PC-9 (cell line): ENCODE results near the gene MICAL3. TPM values are rescaled to one million over a fixed set of nuclear protein-coding genes. Genes with fewer than 3 reads are reported as not detected.

Experiments used
- BruUV-seq: library from RNA; stranded (reverse); fragments of 400-500 nt; replicated peaks from 2 replicates; lab custom pipeline; 2021; lab: Mats Ljungman, UMichigan
- CTCF ChIA-PET: fragments of 300-600 bp; sonication (Branson Sonifier 250); formaldehyde crosslinking; loops from one replicate; lab custom pipeline; 2022; ENCODE audit warnings: antibody characterized with exemption; lab: Charles Lee
- POLR2A ChIA-PET: fragments of 300-600 bp; sonication (Branson Sonifier 250); formaldehyde crosslinking; loops from one replicate; lab custom pipeline; 2022; ENCODE audit warnings: antibody characterized with exemption; ENCODE audit not compliant: unreplicated experiment; lab: Charles Lee
- DNase-seq, 2 experiments: peaks; one replicate each; pipeline versions ENCODE4 v3.0.0 to v3.0.0-alpha.2; 2015 to 2022; ENCODE audit warnings: mixed read lengths in 1 of 2
- H2AFZ ChIP-seq: fragments of 200-600 bp; sonication (generic); 2 replicates; pipeline ENCODE4 v1.8.1; 2017; ENCODE audit warnings: antibody characterized with exemption
- H3F3A ChIP-seq: fragments of 200-600 bp; sonication (generic); 2 replicates; pipeline ENCODE4 v1.8.1; 2017; ENCODE audit warnings: antibody characterized with exemption, mild to moderate bottlenecking, low read depth; ENCODE audit not compliant: insufficient read depth
- H3K27ac ChIP-seq: fragments of 200-600 bp; sonication (generic); 2 replicates; pipeline ENCODE4 v1.6.1; 2016; ENCODE audit warnings: mixed run types
- H3K27me3 ChIP-seq: fragments of 200-600 bp; sonication (generic); 2 replicates; pipeline ENCODE4 v1.6.1; 2016; ENCODE audit warnings: low read depth, mixed run types; ENCODE audit not compliant: insufficient read depth
- H3K36me3 ChIP-seq: fragments of 200-600 bp; sonication (generic); 2 replicates; pipeline ENCODE4 v1.6.1; 2016; ENCODE audit warnings: low read depth, mixed run types
- H3K4me1 ChIP-seq: fragments of 200-600 bp; sonication (generic); replicated peaks from 2 replicates; pipeline ENCODE4 v1.6.1; 2016; ENCODE audit warnings: mixed run types; ENCODE audit not compliant: insufficient read depth
- H3K4me2 ChIP-seq: fragments of 200-600 bp; sonication (generic); 2 replicates; pipeline ENCODE4 v1.6.1; 2017; ENCODE audit warnings: mixed run types
- H3K4me3 ChIP-seq: fragments of 200-600 bp; sonication (generic); 2 replicates; pipeline ENCODE4 v1.6.1; 2016; ENCODE audit warnings: mixed run types
- H3K79me2 ChIP-seq: fragments of 200-600 bp; sonication (generic); 2 replicates; pipeline ENCODE4 v1.6.1; 2017; ENCODE audit warnings: low read depth, mixed run types
- H3K9me2 ChIP-seq: fragments of 200-600 bp; sonication (generic); 2 replicates; pipeline ENCODE4 v1.8.1; 2017; ENCODE audit warnings: mild to moderate bottlenecking; ENCODE audit not compliant: insufficient read depth
- H3K9me3 ChIP-seq: fragments of 200-600 bp; sonication (generic); 2 replicates; pipeline ENCODE4 v1.8.1; 2016; ENCODE audit warnings: low read depth; ENCODE audit not compliant: insufficient read depth
- H4K20me1 ChIP-seq: fragments of 200-600 bp; sonication (generic); 2 replicates; pipeline ENCODE4 v1.8.1; 2017; ENCODE audit not compliant: insufficient read depth
- EZH2 ChIP-seq: fragments of 200-600 bp; sonication (generic); IDR thresholded peaks from 2 replicates; pipeline ENCODE4 v1.8.0; 2017; ENCODE audit warnings: antibody characterized with exemption, low read depth
- intact Hi-C: fragments of 100-400 bp; cut with micrococcal nuclease; formaldehyde crosslinking; loops from one replicate; pipeline ENCODE4 v1.10.0; 2022; ENCODE audit not compliant: unreplicated experiment
- total RNA-seq: library from RNA; stranded (reverse); gene quantifications from 2 replicates; pipeline ENCODE4 v1.2.3, GENCODE V29; 2021
- TF ChIP-seq, protein P1 (sequence below): fragments of 200-600 bp; sonication (generic); conservative IDR thresholded peaks from 2 replicates; pipeline ENCODE4 v1.6.1; 2017; ENCODE audit warnings: mixed run types, antibody characterized with exemption, mild to moderate bottlenecking, moderate library complexity

The MICAL3 gene
- total RNA-seq, 1 experiment from 2014 or later: 27.4 TPM

DNA sequence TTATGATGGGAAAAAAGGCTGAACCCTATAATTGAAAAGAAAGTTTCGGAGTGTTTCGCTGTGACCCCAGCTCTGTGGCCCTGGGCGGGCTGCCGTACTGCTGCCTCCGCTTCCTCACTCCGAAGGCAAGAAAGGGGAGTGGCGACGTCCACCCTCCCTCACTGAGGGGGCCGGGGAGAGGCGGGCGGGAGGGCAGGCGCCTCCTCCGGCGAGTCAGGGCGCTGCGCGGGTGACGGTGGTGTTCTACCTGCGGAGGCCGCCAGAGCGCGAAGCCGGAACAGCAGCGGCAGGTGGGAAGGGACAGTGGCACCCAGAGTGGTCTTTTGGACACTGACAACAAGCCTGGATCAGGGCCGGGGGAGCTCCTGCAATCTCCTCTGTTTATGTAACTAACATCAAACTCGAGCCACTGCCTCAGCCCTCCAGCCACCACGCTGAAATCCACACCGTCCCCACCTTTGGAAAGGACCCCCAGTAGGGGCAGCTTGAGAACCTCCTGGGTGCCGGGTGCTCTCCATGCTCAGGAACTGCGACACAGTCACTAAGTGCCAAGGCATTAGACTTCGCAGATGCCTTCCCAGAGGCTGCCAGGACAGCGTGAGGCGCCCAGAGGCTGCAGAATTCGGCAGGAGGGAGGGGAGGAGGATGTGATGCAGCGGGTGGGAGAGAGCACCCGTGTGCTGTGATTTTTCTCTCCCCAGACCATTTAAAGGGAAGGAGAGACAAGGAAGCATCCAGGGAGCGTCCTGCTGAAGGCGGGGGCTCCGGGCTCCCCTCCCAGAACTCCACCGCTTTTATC is 275.6 kb downstream of the MICAL3 start:
- H3K4me3 ChIP-seq: no peak overlapping the region
- no peaks in the 10 kb centered on the region for H3K36me3 ChIP-seq
- TF ChIP-seq, protein P1, sequence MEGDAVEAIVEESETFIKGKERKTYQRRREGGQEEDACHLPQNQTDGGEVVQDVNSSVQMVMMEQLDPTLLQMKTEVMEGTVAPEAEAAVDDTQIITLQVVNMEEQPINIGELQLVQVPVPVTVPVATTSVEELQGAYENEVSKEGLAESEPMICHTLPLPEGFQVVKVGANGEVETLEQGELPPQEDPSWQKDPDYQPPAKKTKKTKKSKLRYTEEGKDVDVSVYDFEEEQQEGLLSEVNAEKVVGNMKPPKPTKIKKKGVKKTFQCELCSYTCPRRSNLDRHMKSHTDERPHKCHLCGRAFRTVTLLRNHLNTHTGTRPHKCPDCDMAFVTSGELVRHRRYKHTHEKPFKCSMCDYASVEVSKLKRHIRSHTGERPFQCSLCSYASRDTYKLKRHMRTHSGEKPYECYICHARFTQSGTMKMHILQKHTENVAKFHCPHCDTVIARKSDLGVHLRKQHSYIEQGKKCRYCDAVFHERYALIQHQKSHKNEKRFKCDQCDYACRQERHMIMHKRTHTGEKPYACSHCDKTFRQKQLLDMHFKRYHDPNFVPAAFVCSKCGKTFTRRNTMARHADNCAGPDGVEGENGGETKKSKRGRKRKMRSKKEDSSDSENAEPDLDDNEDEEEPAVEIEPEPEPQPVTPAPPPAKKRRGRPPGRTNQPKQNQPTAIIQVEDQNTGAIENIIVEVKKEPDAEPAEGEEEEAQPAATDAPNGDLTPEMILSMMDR: no peak
- TF ChIP-seq EZH2: no peak
- intact Hi-C loops: no loop called here
- H3F3A ChIP-seq: no peaks in the 10 kb centered on the region
- no peaks in the 10 kb centered on the region for H3K9me3 ChIP-seq
- no peak overlapping the region for H2AFZ ChIP-seq
- no peak overlapping the region for H3K27ac ChIP-seq
- no peaks in the 10 kb centered on the region for H3K79me2 ChIP-seq
- no peak overlapping the region for H3K4me2 ChIP-seq
- no TSS peak for BruUV-seq
- H3K4me1 ChIP-seq: peaks cover 7% of the 10 kb centered on the region; the same call in 1 of the 2 replicates
- no peak for DNase-seq
- ChIA-PET POLR2A (no interaction called here), CTCF (no interaction called here)
- H4K20me1 ChIP-seq: no peaks in the 10 kb centered on the region
- no peaks in the 10 kb centered on the region for H3K27me3 ChIP-seq
- no peaks in the 10 kb centered on the region for H3K9me2 ChIP-seq

DNA sequence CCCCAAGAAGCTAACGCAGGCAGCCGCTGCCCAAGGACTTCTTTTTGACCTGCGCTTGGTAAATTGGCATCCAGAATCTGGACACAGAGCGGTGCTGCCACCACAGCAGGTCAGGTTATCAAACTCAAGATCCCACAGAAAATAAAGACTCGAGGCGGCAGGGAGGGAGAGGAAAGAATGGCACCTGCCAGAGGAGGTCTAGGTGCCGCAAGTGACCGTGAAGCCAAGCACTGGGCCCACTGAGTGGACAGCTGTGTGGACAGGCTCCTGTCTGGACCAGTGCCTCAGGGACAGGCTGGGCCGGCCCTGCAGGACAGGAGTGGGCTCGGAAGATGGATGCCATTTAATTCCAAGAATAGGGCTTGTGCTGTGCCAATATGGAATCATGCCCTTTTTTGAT is 277.4 kb downstream of the MICAL3 start:
- Histone ChIP-seq H3K36me3 (no peaks in the 10 kb centered on the region), H3F3A (no peaks in the 10 kb centered on the region), H3K79me2 (no peaks in the 10 kb centered on the region), H3K4me1 (no peaks in the 10 kb centered on the region), H3K9me3 (no peaks in the 10 kb centered on the region), H2AFZ (no peak overlapping the region), H3K9me2 (no peaks in the 10 kb centered on the region), H3K4me3 (no peak overlapping the region), H4K20me1 (no peaks in the 10 kb centered on the region), H3K4me2 (no peak overlapping the region), H3K27me3 (no peaks in the 10 kb centered on the region), H3K27ac (no peak overlapping the region)
- ChIA-PET CTCF (no interaction called here), POLR2A (interaction anchor here (0.7 kb wide), 1 partner anchor 38 kb away, joined by 10 read pairs; no protein-coding TSS in a partner anchor)
- no TSS peak for BruUV-seq
- TF ChIP-seq, protein P1: no peak
- TF ChIP-seq EZH2: no peak
- intact Hi-C loops: no loop called here
- DNase-seq: no peak

DNA sequence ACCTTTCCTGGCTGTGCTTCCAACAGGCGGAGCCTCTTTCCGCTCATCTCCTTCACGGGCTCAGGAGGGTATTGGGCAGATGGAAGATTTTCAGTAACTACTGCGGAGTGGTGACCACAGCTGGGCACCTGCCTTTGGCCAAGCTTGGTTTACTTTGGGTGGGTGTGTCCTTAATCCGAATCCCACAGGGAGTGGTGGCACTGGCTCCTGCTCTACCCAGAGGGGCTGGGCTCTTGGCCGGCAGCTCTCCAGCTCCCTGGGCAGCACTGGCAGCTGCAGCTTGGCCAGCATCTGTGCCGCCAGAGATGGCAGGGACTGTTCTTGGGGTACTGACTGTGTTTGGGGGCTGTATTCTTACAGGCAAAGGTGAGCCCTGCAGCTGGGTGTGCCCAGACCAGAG is 279.9 kb downstream of the MICAL3 start:
- no peak overlapping the region for H2AFZ ChIP-seq
- H3K27ac ChIP-seq: no peak overlapping the region
- H3K4me2 ChIP-seq: no peak overlapping the region
- H3F3A ChIP-seq: no peaks in the 10 kb centered on the region
- ChIA-PET POLR2A (no interaction called here), CTCF (no interaction called here)
- TF ChIP-seq EZH2: no peak
- TF ChIP-seq, protein P1: no peak
- H3K36me3 ChIP-seq: no peaks in the 10 kb centered on the region
- H3K27me3 ChIP-seq: no peaks in the 10 kb centered on the region
- no peaks in the 10 kb centered on the region; the same call in 1 of the 2 replicates for H4K20me1 ChIP-seq
- no peak for DNase-seq
- H3K9me2 ChIP-seq: no peaks in the 10 kb centered on the region
- H3K4me3 ChIP-seq: no peak overlapping the region
- H3K79me2 ChIP-seq: no peaks in the 10 kb centered on the region
- no peaks in the 10 kb centered on the region for H3K9me3 ChIP-seq
- intact Hi-C loops: loop anchor here (5.0 kb wide), 1 partner anchor 43 kb away; no protein-coding TSS in a partner anchor
- H3K4me1 ChIP-seq: no peaks in the 10 kb centered on the region
- BruUV-seq: no TSS peak
